ENCODE results near the gene P2RX6. TPM values are rescaled to one million over a fixed set of nuclear protein-coding genes. Genes with fewer than 3 reads are reported as not detected.

The P2RX6 gene
- total RNA-seq, 1 donor from 2014 or later = not detected

GRCh38 chr22:21025763-21026755, 11.1 kb downstream of the P2RX6 start:
- no peak for TF ChIP-seq CTCF (IDR thresholded peaks at IDR 0.05; ENCODE audit: unreplicated experiment)
- Mint-ChIP-seq H3K27me3 (ENCODE audit: unreplicated experiment) (peaks cover 11% of the 10 kb centered on the region), H3K4me3 (ENCODE audit: unreplicated experiment) (no peak overlapping the region), H3K36me3 (ENCODE audit: low read depth, unreplicated experiment) (no peaks in the 10 kb centered on the region), H3K9me3 (ENCODE audit: unreplicated experiment) (no peaks in the 10 kb centered on the region), H3K27ac (ENCODE audit: unreplicated experiment) (no peak overlapping the region), H3K4me1 (ENCODE audit: unreplicated experiment) (peaks cover 4% of the 10 kb centered on the region)
- no peak for DNase-seq (ENCODE audit: low spot score)

- Mint-ChIP-seq H3K4me3 (ENCODE audit: unreplicated experiment) (no peak overlapping the region), H3K27me3 (ENCODE audit: unreplicated experiment) (peaks cover 10% of the 10 kb centered on the region), H3K4me1 (ENCODE audit: unreplicated experiment) (peaks cover 4% of the 10 kb centered on the region), H3K36me3 (ENCODE audit: low read depth, unreplicated experiment) (no peaks in the 10 kb centered on the region), H3K9me3 (ENCODE audit: unreplicated experiment) (no peaks in the 10 kb centered on the region), H3K27ac (ENCODE audit: unreplicated experiment) (no peak overlapping the region)
- no peak for TF ChIP-seq CTCF (IDR thresholded peaks at IDR 0.05; ENCODE audit: unreplicated experiment)
- DNase-seq (ENCODE audit: low spot score) = no peak
Observed at GRCh38 chr22:21026783-21027692, 12.1 kb downstream of the P2RX6 start.

- DNase-seq (ENCODE audit: low spot score) = no peak
Observed at GRCh38 chr22:21028277-21029251, 13.6 kb downstream of the P2RX6 start.

More at GRCh38 chr22:21028277-21029251, 13.6 kb downstream of the P2RX6 start:
- TF ChIP-seq CTCF (IDR thresholded peaks at IDR 0.05; ENCODE audit: unreplicated experiment) = no peak
- Mint-ChIP-seq H3K4me1 (ENCODE audit: unreplicated experiment) (peaks cover 4% of the 10 kb centered on the region), H3K4me3 (ENCODE audit: unreplicated experiment) (no peak overlapping the region), H3K27ac (ENCODE audit: unreplicated experiment) (no peak overlapping the region), H3K27me3 (ENCODE audit: unreplicated experiment) (peaks cover 11% of the 10 kb centered on the region), H3K36me3 (ENCODE audit: low read depth, unreplicated experiment) (no peaks in the 10 kb centered on the region), H3K9me3 (ENCODE audit: unreplicated experiment) (no peaks in the 10 kb centered on the region)

All from endothelial cell (in vitro differentiated cells).